HepG2 (cell line): Measurements from ENCODE around the gene NUDT17. TPM values are rescaled to one million over a fixed set of nuclear protein-coding genes. Genes with fewer than 3 reads are reported as not detected.

ENCODE experiments used
- ATAC-seq: fragments of 200-7000 bp; cut with Tn5 transposase; 3 replicates; pipeline ENCODE4 v1.9.1; 2020; ENCODE audit warnings: mild to moderate bottlenecking, moderate library complexity
- BruUV-seq: library from RNA; stranded (reverse); fragments of 400-500 nt; replicated peaks from 2 replicates; lab custom pipeline; 2021; lab: Mats Ljungman, UMichigan
- CTCF ChIA-PET: fragments of 300-600 bp; formaldehyde crosslinking; extraction: SDS; loops from one replicate; lab custom pipeline; 2021; ENCODE audit warnings: low total read pairs, inconsistent platforms, low intra/inter-chr PET ratio; lab: Yijun Ruan, JAX
- POLR2A ChIA-PET: fragments of 350-600 bp; sonication (Branson Sonifier 250); formaldehyde crosslinking; loops from one replicate; lab custom pipeline; 2020; ENCODE audit warnings: antibody characterized with exemption, inconsistent platforms; lab: Yijun Ruan, JAX
- DNase-seq: peaks from one replicate; pipeline ENCODE4 v3.0.0-alpha.2; 2015; ENCODE audit warnings: low spot score
- FAIRE-seq: peaks from 3 replicates; lab custom pipeline; 2011; peaks lifted over from hg19 to GRCh38; lab: Jason Lieb, UNC
- H2AFZ ChIP-seq: one replicate; pipeline ENCODE4 v1.6.1; 2011; ENCODE audit warnings: low read length, inconsistent platforms
- H3K27ac ChIP-seq: fragments of 300-600 bp; 3 replicates; pipeline ENCODE4 v1.8.0; 2011; ENCODE audit warnings: mixed run types, mild to moderate bottlenecking, mixed read lengths, low read length, inconsistent platforms; ENCODE audit not compliant: insufficient read depth; ENCODE audit errors: extremely low read length
- H3K27me3 ChIP-seq, 2 experiments: fragments of 200-600 bp in 1 of 2; 2 replicates in 1 of 2; 3 replicates in 1 of 2; pipeline versions ENCODE4 v1.6.0 to v1.8.0; 2011; ENCODE audit warnings: low read length in 2 of 2, mild to moderate bottlenecking in 2 of 2, moderate library complexity in 2 of 2, inconsistent platforms in 1 of 2; ENCODE audit not compliant: insufficient read depth in 2 of 2, control insufficient read depth in 1 of 2
- H3K36me3 ChIP-seq, 2 experiments: fragments of 200-600 bp in 1 of 2; replicated peaks in 1 of 2; 2 replicates in 1 of 2; 3 replicates in 1 of 2; pipeline versions ENCODE4 v1.5.1 to v1.8.0; 2011; ENCODE audit warnings: low read length in 2 of 2, inconsistent platforms in 1 of 2; ENCODE audit not compliant: insufficient read depth in 2 of 2, control insufficient read depth in 1 of 2
- H3K4me1 ChIP-seq: 2 replicates; pipeline ENCODE4 v1.5.1; 2012; ENCODE audit warnings: low read length, inconsistent platforms; ENCODE audit not compliant: insufficient read depth
- H3K4me2 ChIP-seq: 2 replicates; pipeline ENCODE4 v1.6.0; 2011; ENCODE audit warnings: low read depth, low read length, inconsistent platforms
- H3K4me3 ChIP-seq, 3 experiments: fragments of 200-600 bp in 1 of 3; sonication (generic), shearing (Covaris generic) in 1 of 3; replicated peaks in 1 of 3; 2 replicates each; pipeline ENCODE4 v1.5.1; 2011 to 2016; ENCODE audit warnings: low read length in 3 of 3, inconsistent platforms in 2 of 3, low read depth in 2 of 3, mild to moderate bottlenecking in 2 of 3, control low read depth in 1 of 3, mixed read lengths in 1 of 3; ENCODE audit not compliant: insufficient read depth in 1 of 3
- H3K79me2 ChIP-seq: one replicate; pipeline ENCODE4 v1.6.1; 2011; ENCODE audit warnings: low read length, inconsistent platforms; ENCODE audit not compliant: insufficient read depth
- H3K9ac ChIP-seq: 2 replicates; pipeline ENCODE4 v1.6.0; 2011; ENCODE audit warnings: mild to moderate bottlenecking, low read depth, low read length, inconsistent platforms; ENCODE audit not compliant: insufficient read depth
- H3K9me3 ChIP-seq: 2 replicates; pipeline ENCODE4 v1.5.1; 2012; ENCODE audit warnings: mild to moderate bottlenecking, low read length
- H4K20me1 ChIP-seq: 2 replicates; pipeline ENCODE4 v1.6.0; 2011; ENCODE audit warnings: inconsistent platforms, mild to moderate bottlenecking, low read length, moderate library complexity; ENCODE audit not compliant: insufficient read depth
- BATF2 ChIP-seq: sonication (generic); formaldehyde crosslinking; IDR thresholded peaks from 2 replicates; pipeline ENCODE4 v1.8.0; 2022; ENCODE audit warnings: mild to moderate bottlenecking, missing genetic modification reagents, moderate library complexity
- E2F1 ChIP-seq: sonication (generic); formaldehyde crosslinking; IDR thresholded peaks from 2 replicates; pipeline ENCODE4 v1.5.0; 2020; ENCODE audit warnings: missing genetic modification reagents
- ERF ChIP-seq: IDR thresholded peaks from 2 replicates; pipeline ENCODE4 v1.6.1; 2018; ENCODE audit warnings: missing biosample characterization, missing genetic modification reagents
- GATAD1 ChIP-seq: IDR thresholded peaks from 2 replicates; pipeline ENCODE4 v1.6.1; 2016; ENCODE audit warnings: missing genetic modification reagents, missing compliant biosample characterization
- POGZ ChIP-seq: sonication (generic); formaldehyde crosslinking; IDR thresholded peaks from 2 replicates; pipeline ENCODE4 v1.4.0; 2020; ENCODE audit warnings: mild to moderate bottlenecking, missing genetic modification reagents
- PRMT3 ChIP-seq: sonication (generic); formaldehyde crosslinking; IDR thresholded peaks from 2 replicates; pipeline ENCODE4 v1.8.1; 2022; ENCODE audit warnings: low read depth, mild to moderate bottlenecking, moderate library complexity, missing genetic modification reagents, borderline replicate concordance
- RELA ChIP-seq: sonication (generic); formaldehyde crosslinking; IDR thresholded peaks from 2 replicates; pipeline ENCODE4 v1.4.0; 2020; ENCODE audit warnings: missing genetic modification reagents
- ZNF20 ChIP-seq: sonication (generic); formaldehyde crosslinking; IDR thresholded peaks from 2 replicates; pipeline ENCODE4 v1.4.0; 2020; ENCODE audit warnings: mild to moderate bottlenecking, moderate library complexity, missing genetic modification reagents
- ZNF331 ChIP-seq: sonication (generic); formaldehyde crosslinking; IDR thresholded peaks from 2 replicates; pipeline ENCODE4 v1.4.0; 2020; ENCODE audit warnings: missing genetic modification reagents
- ZNF563 ChIP-seq: sonication (generic); formaldehyde crosslinking; IDR thresholded peaks from 2 replicates; pipeline ENCODE4 v1.8.0; 2022; ENCODE audit warnings: mild to moderate bottlenecking, moderate library complexity, missing genetic modification reagents
- ZNF839 ChIP-seq: sonication (generic); formaldehyde crosslinking; IDR thresholded peaks from 2 replicates; pipeline ENCODE4 v1.4.0; 2020; ENCODE audit warnings: missing genetic modification reagents, mild to moderate bottlenecking, borderline replicate concordance
- ZSCAN25 ChIP-seq: sonication (generic); formaldehyde crosslinking; IDR thresholded peaks from 2 replicates; pipeline ENCODE4 v1.8.0; 2022; ENCODE audit warnings: mild to moderate bottlenecking, missing genetic modification reagents
- WGBS: methylation state at CpG from one replicate; pipeline ENCODE4 v1.1.6; 2017; ENCODE audit warnings: low lambda C conversion rate; 5-methylcytosine and 5-hydroxymethylcytosine counted together
- in situ Hi-C: cut with HindIII; loops from 2 replicates; pipeline ENCODE4 v1.10.0; 2017; ENCODE audit warnings: low pct_unique_long_range_greater_than_20kb; ENCODE audit not compliant: extremely low pct_ligation_motif_present
- intact Hi-C: fragments of 100-400 bp; cut with micrococcal nuclease; formaldehyde crosslinking; loops from one replicate; pipeline ENCODE4 v1.10.0; 2022; ENCODE audit not compliant: unreplicated experiment
- polyA plus RNA-seq, 8 experiments: library from polyadenylated mRNA; depleted of rRNA in 3 of 8; stranded (reverse) in 7 of 8; unstranded in 1 of 8; fragments of >200 nt; fragmentation: Illumina TruSeq in 4 of 8; extraction: Trizol in 4 of 8; gene quantifications; 2 replicates each; pipeline versions ENCODE4 v1.2.1 to v1.2.3, GENCODE V29; 2011 to 2016; ENCODE audit warnings: low read depth in 4 of 8, missing spikeins in 1 of 8, mixed read lengths in 1 of 8; ENCODE audit not compliant: insufficient read depth in 1 of 8
- total RNA-seq, 5 experiments: library from RNA; depleted of rRNA; stranded (reverse); fragments of >200 nt; fragmentation: Illumina TruSeq; extraction: Trizol; gene quantifications; 2 replicates each; pipeline ENCODE4 v1.2.3, GENCODE V29; 2016; ENCODE audit warnings: low read depth in 1 of 5
- TF ChIP-seq, protein P1 (sequence below): IDR thresholded peaks from 2 replicates; pipeline ENCODE4 v1.6.1; 2016; ENCODE audit warnings: missing compliant biosample characterization, missing genetic modification reagents, borderline replicate concordance
- TF ChIP-seq, protein P2 (sequence below): sonication (generic); formaldehyde crosslinking; IDR thresholded peaks from 2 replicates; pipeline ENCODE4 v1.4.0; 2020; ENCODE audit warnings: mild to moderate bottlenecking, missing genetic modification reagents

NUDT17 gene
- total and polyA plus RNA-seq, 2 of the 13 experiments (the other 11 are each of a cell fraction or from before 2014, with no cell fraction given): 2.6 to 5.8 TPM

DNA sequence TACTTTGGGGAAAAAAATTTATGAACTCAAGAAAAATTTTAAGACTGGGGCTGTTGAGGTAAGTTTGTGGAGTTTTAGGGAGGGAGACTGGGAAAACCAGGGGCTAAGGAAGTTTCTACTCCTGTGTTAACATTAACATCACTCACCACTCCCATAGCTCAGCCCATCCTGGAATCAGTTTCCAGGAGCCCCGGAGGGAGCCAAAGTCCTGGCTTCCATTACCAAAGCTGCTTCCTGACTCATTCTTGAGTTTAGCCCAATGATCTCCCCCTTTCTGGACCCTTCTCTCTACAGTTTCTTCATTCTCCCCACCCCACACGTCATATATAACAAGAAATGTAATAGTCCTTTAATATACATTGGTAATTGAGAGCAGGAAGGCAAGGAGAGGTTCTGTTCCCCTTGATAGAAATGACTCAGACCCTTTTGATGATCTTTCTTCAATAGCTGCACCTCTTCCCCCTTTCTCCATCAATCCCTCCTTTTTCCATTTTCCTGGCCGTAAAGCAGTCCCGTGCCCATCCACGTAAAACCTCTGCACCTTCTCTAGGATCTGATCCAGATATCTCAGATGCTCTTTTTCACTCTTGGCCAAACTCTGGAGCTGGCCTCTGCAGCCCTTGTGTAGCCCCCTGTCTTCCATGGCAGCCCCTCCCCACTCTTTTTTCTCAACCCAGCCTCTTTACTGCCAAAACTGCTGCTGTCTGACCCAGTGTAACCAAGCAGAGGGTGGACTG, 18.0 kb downstream of the NUDT17 start:
- BruUV-seq: no TSS peak
- DNase-seq: no peak
- Histone ChIP-seq H3K36me3 (no peaks in the 10 kb centered on the region), H3K4me3 (no peak overlapping the region), H3K27ac (no peak overlapping the region), H3K9ac (no peak overlapping the region), H4K20me1 (no peaks in the 10 kb centered on the region), H3K27me3 (0 out of 5 replicates have a peak, but pooled peaks cover 0 to 15% of the 10 kb centered on the region in 2 experiments), H3K4me2 (no peak overlapping the region), H3K9me3 (no peaks in the 10 kb centered on the region), H3K4me1 (peaks cover 11% of the 10 kb centered on the region), H2AFZ (no peak overlapping the region), H3K79me2 (no peaks in the 10 kb centered on the region)
- POLR2A ChIA-PET: no interaction called here
- ATAC-seq: no peak
- WGBS: 32% methylated on average over 5 of the region's 5 CpGs
- in situ Hi-C loops (no loop called here), intact Hi-C loops (loop anchor here (5.0 kb wide), 1 partner anchor 49 kb away; the partner anchor contains the start of gene ITGA10)
- FAIRE-seq: no peak
- CTCF ChIA-PET: no interaction called here
- TF ChIP-seq ZNF20 (CRISPR knock-in tag): no peak
- no peak for TF ChIP-seq ZNF331 (CRISPR knock-in tag)
- TF ChIP-seq E2F1 (CRISPR knock-in tag): no peak
- TF ChIP-seq GATAD1 (CRISPR knock-in tag): no peak
- no peak for TF ChIP-seq ZSCAN25
- TF ChIP-seq PRMT3 (CRISPR knock-in tag): no peak
- no peak for TF ChIP-seq POGZ
- TF ChIP-seq, protein P1, sequence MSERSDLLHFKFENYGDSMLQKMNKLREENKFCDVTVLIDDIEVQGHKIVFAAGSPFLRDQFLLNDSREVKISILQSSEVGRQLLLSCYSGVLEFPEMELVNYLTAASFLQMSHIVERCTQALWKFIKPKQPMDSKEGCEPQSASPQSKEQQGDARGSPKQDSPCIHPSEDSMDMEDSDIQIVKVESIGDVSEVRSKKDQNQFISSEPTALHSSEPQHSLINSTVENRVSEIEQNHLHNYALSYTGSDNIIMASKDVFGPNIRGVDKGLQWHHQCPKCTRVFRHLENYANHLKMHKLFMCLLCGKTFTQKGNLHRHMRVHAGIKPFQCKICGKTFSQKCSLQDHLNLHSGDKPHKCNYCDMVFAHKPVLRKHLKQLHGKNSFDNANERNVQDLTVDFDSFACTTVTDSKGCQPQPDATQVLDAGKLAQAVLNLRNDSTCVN (CRISPR knock-in tag): no peak
- TF ChIP-seq RELA (CRISPR knock-in tag): no peak
- TF ChIP-seq, protein P2, sequence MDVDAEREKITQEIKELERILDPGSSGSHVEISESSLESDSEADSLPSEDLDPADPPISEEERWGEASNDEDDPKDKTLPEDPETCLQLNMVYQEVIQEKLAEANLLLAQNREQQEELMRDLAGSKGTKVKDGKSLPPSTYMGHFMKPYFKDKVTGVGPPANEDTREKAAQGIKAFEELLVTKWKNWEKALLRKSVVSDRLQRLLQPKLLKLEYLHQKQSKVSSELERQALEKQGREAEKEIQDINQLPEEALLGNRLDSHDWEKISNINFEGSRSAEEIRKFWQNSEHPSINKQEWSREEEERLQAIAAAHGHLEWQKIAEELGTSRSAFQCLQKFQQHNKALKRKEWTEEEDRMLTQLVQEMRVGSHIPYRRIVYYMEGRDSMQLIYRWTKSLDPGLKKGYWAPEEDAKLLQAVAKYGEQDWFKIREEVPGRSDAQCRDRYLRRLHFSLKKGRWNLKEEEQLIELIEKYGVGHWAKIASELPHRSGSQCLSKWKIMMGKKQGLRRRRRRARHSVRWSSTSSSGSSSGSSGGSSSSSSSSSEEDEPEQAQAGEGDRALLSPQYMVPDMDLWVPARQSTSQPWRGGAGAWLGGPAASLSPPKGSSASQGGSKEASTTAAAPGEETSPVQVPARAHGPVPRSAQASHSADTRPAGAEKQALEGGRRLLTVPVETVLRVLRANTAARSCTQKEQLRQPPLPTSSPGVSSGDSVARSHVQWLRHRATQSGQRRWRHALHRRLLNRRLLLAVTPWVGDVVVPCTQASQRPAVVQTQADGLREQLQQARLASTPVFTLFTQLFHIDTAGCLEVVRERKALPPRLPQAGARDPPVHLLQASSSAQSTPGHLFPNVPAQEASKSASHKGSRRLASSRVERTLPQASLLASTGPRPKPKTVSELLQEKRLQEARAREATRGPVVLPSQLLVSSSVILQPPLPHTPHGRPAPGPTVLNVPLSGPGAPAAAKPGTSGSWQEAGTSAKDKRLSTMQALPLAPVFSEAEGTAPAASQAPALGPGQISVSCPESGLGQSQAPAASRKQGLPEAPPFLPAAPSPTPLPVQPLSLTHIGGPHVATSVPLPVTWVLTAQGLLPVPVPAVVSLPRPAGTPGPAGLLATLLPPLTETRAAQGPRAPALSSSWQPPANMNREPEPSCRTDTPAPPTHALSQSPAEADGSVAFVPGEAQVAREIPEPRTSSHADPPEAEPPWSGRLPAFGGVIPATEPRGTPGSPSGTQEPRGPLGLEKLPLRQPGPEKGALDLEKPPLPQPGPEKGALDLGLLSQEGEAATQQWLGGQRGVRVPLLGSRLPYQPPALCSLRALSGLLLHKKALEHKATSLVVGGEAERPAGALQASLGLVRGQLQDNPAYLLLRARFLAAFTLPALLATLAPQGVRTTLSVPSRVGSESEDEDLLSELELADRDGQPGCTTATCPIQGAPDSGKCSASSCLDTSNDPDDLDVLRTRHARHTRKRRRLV (CRISPR knock-in tag): no peak
- TF ChIP-seq ERF: no peak
- TF ChIP-seq BATF2 (CRISPR knock-in tag): no peak
- TF ChIP-seq ZNF839 (CRISPR knock-in tag): no peak
- no peak for TF ChIP-seq ZNF563 (CRISPR knock-in tag)
